GM23338 (cell line): ENCODE data around the gene SH2D2A. TPM values are rescaled to one million over a fixed set of nuclear protein-coding genes. Genes with fewer than 3 reads are reported as not detected.

ENCODE experiments used
- ATAC-seq: fragments of 200-7000 bp; cut with Tn5 transposase; 3 replicates; pipeline ENCODE4 v1.9.1; 2020
- DNase-seq: peaks from one replicate; pipeline ENCODE4 v3.0.0-alpha.2; 2015; ENCODE audit warnings: low spot score
- H2AFZ ChIP-seq: fragments of 200-600 bp; sonication (generic); 2 replicates; pipeline ENCODE4 v1.8.0; 2016; ENCODE audit warnings: antibody characterized with exemption, mild to moderate bottlenecking, moderate library complexity
- H3F3A ChIP-seq: fragments of 200-600 bp; sonication (generic); replicated peaks from 2 replicates; pipeline ENCODE4 v1.8.0; 2017; ENCODE audit warnings: antibody characterized with exemption, mixed run types, low read depth
- H3K27ac ChIP-seq: fragments of 200-600 bp; sonication (generic); 2 replicates; pipeline ENCODE4 v1.6.1; 2016; ENCODE audit warnings: low read depth
- H3K27me3 ChIP-seq: fragments of 200-600 bp; sonication (generic); 2 replicates; pipeline ENCODE4 v1.8.0; 2016; ENCODE audit warnings: mild to moderate bottlenecking, mixed run types, moderate library complexity; ENCODE audit not compliant: insufficient read depth
- H3K36me3 ChIP-seq: fragments of 200-600 bp; sonication (generic); 2 replicates; pipeline ENCODE4 v1.8.0; 2016; ENCODE audit warnings: mild to moderate bottlenecking; ENCODE audit not compliant: insufficient read depth
- H3K4me1 ChIP-seq: fragments of 200-600 bp; sonication (generic); 2 replicates; pipeline ENCODE4 v1.8.0; 2016; ENCODE audit warnings: mild to moderate bottlenecking, moderate library complexity; ENCODE audit not compliant: insufficient read depth
- H3K4me2 ChIP-seq: fragments of 200-600 bp; sonication (generic); 2 replicates; pipeline ENCODE4 v1.7.1; 2017; ENCODE audit warnings: mixed run types
- H3K4me3 ChIP-seq: fragments of 200-600 bp; sonication (generic); 2 replicates; pipeline ENCODE4 v1.6.1; 2016; ENCODE audit warnings: mixed run types
- H3K79me2 ChIP-seq: fragments of 200-600 bp; sonication (generic); replicated peaks from 2 replicates; pipeline ENCODE4 v1.8.0; 2017; ENCODE audit warnings: mild to moderate bottlenecking; ENCODE audit not compliant: insufficient read depth
- H3K9me2 ChIP-seq: fragments of 200-600 bp; sonication (generic); 2 replicates; pipeline ENCODE4 v1.8.0; 2017; ENCODE audit not compliant: insufficient read depth
- H4K20me1 ChIP-seq: fragments of 200-600 bp; sonication (generic); replicated peaks from 2 replicates; pipeline ENCODE4 v1.8.0; 2017; ENCODE audit warnings: mild to moderate bottlenecking; ENCODE audit not compliant: insufficient read depth
- H3K27ac Mint-ChIP-seq: 2 replicates; pipeline ENCODE4 v1.8.0; 2020; ENCODE audit warnings: inconsistent platforms, mild to moderate bottlenecking, moderate library complexity, mixed read lengths
- H3K27me3 Mint-ChIP-seq: 3 replicates; pipeline ENCODE4 v1.8.0; 2022; ENCODE audit warnings: low read depth, mild to moderate bottlenecking, moderate library complexity, mixed read lengths, inconsistent platforms; ENCODE audit not compliant: insufficient read depth, poor library complexity
- H3K36me3 Mint-ChIP-seq: 3 replicates; pipeline ENCODE4 v1.8.0; 2021; ENCODE audit warnings: low read depth, mild to moderate bottlenecking, inconsistent platforms, moderate library complexity, mixed read lengths
- H3K4me1 Mint-ChIP-seq: 3 replicates; pipeline ENCODE4 v1.8.0; 2020; ENCODE audit warnings: mild to moderate bottlenecking, inconsistent platforms, mixed read lengths
- H3K4me3 Mint-ChIP-seq: 3 replicates; pipeline ENCODE4 v1.8.0; 2021; ENCODE audit warnings: moderate library complexity, mild to moderate bottlenecking, inconsistent platforms, mixed read lengths
- H3K9me3 Mint-ChIP-seq: 3 replicates; pipeline ENCODE4 v1.8.0; 2020; ENCODE audit warnings: moderate library complexity, mild to moderate bottlenecking, inconsistent platforms, mixed read lengths
- CREB1 ChIP-seq: fragments of 250-450 bp; sonication (Bioruptor Pico); IDR thresholded peaks from 2 replicates; pipeline ENCODE4 v1.5.0; 2020; ENCODE audit warnings: low read depth, mild to moderate bottlenecking, moderate library complexity
- ETS1 ChIP-seq: IDR thresholded peaks from 2 replicates; pipeline ENCODE4 v1.6.1; 2016; ENCODE audit warnings: antibody characterized with exemption
- EZH2 ChIP-seq: fragments of 200-600 bp; sonication (generic); IDR thresholded peaks from one replicate; pipeline ENCODE4 v1.8.0; 2017; ENCODE audit warnings: antibody characterized with exemption, mild to moderate bottlenecking, low read depth; ENCODE audit not compliant: unreplicated experiment
- EZH2phosphoT487 ChIP-seq: fragments of 200-600 bp; sonication (generic); IDR thresholded peaks from one replicate; pipeline ENCODE4 v1.8.1; 2018; ENCODE audit warnings: antibody characterized with exemption; ENCODE audit not compliant: unreplicated experiment
- JUNB ChIP-seq: IDR thresholded peaks from one replicate; pipeline ENCODE4 v1.6.1; 2016; ENCODE audit warnings: antibody characterized with exemption; ENCODE audit not compliant: unreplicated experiment
- NANOG ChIP-seq: IDR thresholded peaks from 2 replicates; pipeline ENCODE4 v1.6.1; 2016; ENCODE audit warnings: antibody characterized with exemption, borderline replicate concordance
- POLR2AphosphoS5 ChIP-seq: IDR thresholded peaks from 2 replicates; pipeline ENCODE4 v1.6.1; 2016; ENCODE audit warnings: antibody characterized with exemption, low read depth
- REST ChIP-seq: IDR thresholded peaks from one replicate; pipeline ENCODE4 v1.6.1; 2018; ENCODE audit warnings: antibody characterized with exemption; ENCODE audit not compliant: unreplicated experiment
- STAT1 ChIP-seq: IDR thresholded peaks from one replicate; pipeline ENCODE4 v1.6.1; 2016; ENCODE audit warnings: antibody characterized with exemption; ENCODE audit not compliant: unreplicated experiment
- ZNF114 ChIP-seq: fragments of 250-450 bp; sonication (Bioruptor Pico); IDR thresholded peaks from 2 replicates; pipeline ENCODE4 v1.5.0; 2020; ENCODE audit warnings: mild to moderate bottlenecking, moderate library complexity
- ZNF331 ChIP-seq: fragments of 250-450 bp; sonication (Bioruptor Pico); IDR thresholded peaks from 2 replicates; pipeline ENCODE4 v1.5.0; 2020; ENCODE audit warnings: low read depth, mild to moderate bottlenecking, moderate library complexity
- ZNF462 ChIP-seq: fragments of 250-450 bp; sonication (Bioruptor Pico); IDR thresholded peaks from 2 replicates; pipeline ENCODE4 v1.5.0; 2020; ENCODE audit warnings: mild to moderate bottlenecking, moderate library complexity
- polyA plus RNA-seq: library from polyadenylated mRNA; unstranded; fragments of >200 nt; fragmentation: Nextera tagmentation; extraction: Ambion mirVana; gene quantifications from 2 replicates; pipeline ENCODE4 v1.2.1, GENCODE V29; 2016
- total RNA-seq: library from RNA; depleted of rRNA; stranded (reverse); fragments of >200 nt; shearing (Covaris generic); gene quantifications from 2 replicates; pipeline ENCODE4 v1.2.3, GENCODE V29; 2014
- TF ChIP-seq, protein P1 (sequence below), 2 experiments: fragments of 200-600 bp in 1 of 2; sonication (generic) in 1 of 2; conservative IDR thresholded peaks; 2 replicates each; pipeline versions ENCODE4 v1.5.1 to v1.6.1; 2016 to 2017; ENCODE audit warnings: antibody characterized with exemption in 2 of 2, low read depth in 2 of 2, mild to moderate bottlenecking in 2 of 2, moderate library complexity in 1 of 2

The SH2D2A gene
- total and polyA plus RNA-seq, 2 experiments from 2014 or later, result 5.5 to 11.5 TPM

DNA sequence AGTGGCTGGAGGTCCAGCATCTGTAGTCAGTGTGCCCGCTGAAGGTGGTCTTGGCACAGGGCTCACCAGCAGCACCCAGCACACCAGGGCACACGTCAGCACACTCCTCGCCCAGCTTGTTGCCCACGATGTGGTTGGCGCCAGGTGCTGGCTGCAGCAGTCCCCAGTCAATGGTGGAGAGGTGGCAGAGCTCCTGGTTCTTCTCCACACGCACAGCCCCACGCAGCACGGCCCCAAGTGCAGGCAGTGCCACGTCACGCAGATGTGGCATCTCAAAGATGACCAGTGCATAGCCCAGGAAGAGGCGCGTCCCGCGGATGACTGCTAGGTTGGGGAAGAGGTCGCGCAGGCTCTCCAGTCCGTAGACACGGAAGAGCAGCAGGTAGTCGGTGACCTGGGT lies 37.1 kb upstream of the SH2D2A start:
- Histone ChIP-seq H3K79me2 (no peaks in the 10 kb centered on the region), H3K4me2 (no peak overlapping the region), H3K27me3 (peaks cover 97% of the 10 kb centered on the region), H3K36me3 (no peaks in the 10 kb centered on the region), H3K4me3 (no peak overlapping the region), H3K27ac (no peak overlapping the region), H3K9me2 (no peaks in the 10 kb centered on the region), H4K20me1 (no peaks in the 10 kb centered on the region; the same call in 1 of the 2 replicates), H3K4me1 (peaks cover 4% of the 10 kb centered on the region; the same call in 1 of the 2 replicates), H3F3A (no peaks in the 10 kb centered on the region), H2AFZ (no peak overlapping the region)
- TF ChIP-seq, protein P1, sequence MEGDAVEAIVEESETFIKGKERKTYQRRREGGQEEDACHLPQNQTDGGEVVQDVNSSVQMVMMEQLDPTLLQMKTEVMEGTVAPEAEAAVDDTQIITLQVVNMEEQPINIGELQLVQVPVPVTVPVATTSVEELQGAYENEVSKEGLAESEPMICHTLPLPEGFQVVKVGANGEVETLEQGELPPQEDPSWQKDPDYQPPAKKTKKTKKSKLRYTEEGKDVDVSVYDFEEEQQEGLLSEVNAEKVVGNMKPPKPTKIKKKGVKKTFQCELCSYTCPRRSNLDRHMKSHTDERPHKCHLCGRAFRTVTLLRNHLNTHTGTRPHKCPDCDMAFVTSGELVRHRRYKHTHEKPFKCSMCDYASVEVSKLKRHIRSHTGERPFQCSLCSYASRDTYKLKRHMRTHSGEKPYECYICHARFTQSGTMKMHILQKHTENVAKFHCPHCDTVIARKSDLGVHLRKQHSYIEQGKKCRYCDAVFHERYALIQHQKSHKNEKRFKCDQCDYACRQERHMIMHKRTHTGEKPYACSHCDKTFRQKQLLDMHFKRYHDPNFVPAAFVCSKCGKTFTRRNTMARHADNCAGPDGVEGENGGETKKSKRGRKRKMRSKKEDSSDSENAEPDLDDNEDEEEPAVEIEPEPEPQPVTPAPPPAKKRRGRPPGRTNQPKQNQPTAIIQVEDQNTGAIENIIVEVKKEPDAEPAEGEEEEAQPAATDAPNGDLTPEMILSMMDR (conservative IDR thresholded peaks at IDR 0.05; ENCODE audit: low read depth in 2 of 2), result no peak
- no peak for TF ChIP-seq EZH2phosphoT487
- no peak for TF ChIP-seq ZNF462
- no peak for TF ChIP-seq POLR2AphosphoS5
- no peak for TF ChIP-seq NANOG
- TF ChIP-seq ETS1, result no peak
- no peak for TF ChIP-seq CREB1 (CRISPR knock-in tag)
- TF ChIP-seq JUNB, result no peak
- TF ChIP-seq REST, result no peak
- no peak for TF ChIP-seq ZNF331 (CRISPR knock-in tag)
- TF ChIP-seq ZNF114 (CRISPR knock-in tag), result no peak
- no peak for TF ChIP-seq STAT1
- no peak for TF ChIP-seq EZH2
- Mint-ChIP-seq H3K9me3 (no peaks in the 10 kb centered on the region; the same call in 2 of the 3 replicates), H3K36me3 (no peaks in the 10 kb centered on the region), H3K27ac (no peak overlapping the region), H3K4me3 (no peak overlapping the region), H3K27me3 (peaks cover 52% of the 10 kb centered on the region), H3K4me1 (peaks cover 20% of the 10 kb centered on the region)
- ATAC-seq (no peak), DNase-seq (no peak)
